ACHN (cell line): ENCODE data around the gene RNASE11.
"Not testable (repeated sequence)": the region's sequence is repeated elsewhere in the genome, so short reads cannot be mapped to it uniquely, and the experiment has no call there.

Source experiments
- DNase-seq: peaks from one replicate; pipeline ENCODE4 v3.0.0-alpha.2; 2015
- in situ Hi-C: cut with HindIII; loops from 2 replicates; pipeline ENCODE4 v1.10.0; 2017; ENCODE audit warnings: low sequenced_read_pairs, low pct_ligation_motif_present, low pct_unique_long_range_greater_than_20kb

RNASE11 gene

DNA sequence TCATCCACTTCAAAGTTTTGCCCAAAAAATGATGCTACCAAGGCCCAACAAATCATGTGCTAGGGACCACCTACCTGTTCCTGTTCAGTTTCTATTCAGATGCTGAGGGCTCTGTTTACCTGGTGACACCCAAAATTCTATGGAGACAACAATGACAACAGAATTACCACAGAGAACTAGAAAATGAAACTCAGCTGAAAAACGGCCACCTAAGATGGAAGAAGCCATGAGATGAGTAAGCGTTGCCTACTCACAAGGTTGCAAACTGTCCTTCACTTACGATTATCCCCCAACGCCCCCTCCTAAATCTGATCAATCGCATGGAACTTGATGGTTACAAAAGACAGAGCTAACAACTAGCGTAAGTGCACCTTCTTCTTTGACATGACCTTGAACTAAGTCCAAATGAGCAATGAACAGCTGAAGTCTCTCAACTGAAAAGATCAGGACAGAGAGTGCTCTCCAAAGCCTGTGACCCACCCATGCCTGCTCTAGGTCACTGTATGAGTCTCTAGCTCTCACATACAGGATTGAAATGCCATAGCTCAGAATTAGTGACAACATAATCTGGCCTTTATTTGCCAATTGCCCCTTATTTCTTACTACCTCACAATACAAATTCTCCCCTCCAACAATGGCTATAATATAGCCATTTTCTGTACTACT, at the start of gene RNASE11:
Gene RNASE11 (minus strand): TSS at position 513 of the 666 bp plus-strand sequence.
- in situ Hi-C loops: no loop called here

GRCh38 chr14:20632831-20633691, 45.3 kb upstream of the RNASE11 start:
- peak; percentile 89 for DNase-seq
- in situ Hi-C loops: no loop called here

More for the DNA sequence above, at the start of gene RNASE11:
- no peak for DNase-seq

DNA sequence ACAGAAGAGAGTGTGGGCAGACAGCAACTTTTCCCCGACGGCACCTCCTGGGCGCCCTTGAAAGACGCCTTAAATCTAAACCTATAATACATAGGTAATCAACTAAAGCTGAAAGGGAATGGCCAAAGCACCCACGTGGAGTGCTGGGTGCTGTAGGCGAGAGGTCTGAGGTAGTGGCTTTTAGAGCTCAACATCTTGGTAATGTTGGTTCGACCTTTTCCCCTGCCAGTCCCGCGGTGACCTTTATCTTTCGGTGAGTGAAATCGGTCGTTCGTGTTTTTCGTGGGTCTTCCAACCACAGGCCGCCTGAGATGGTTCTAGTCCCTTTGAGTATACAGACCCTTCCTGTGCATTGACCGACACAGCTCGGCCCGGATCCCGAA, 44.6 kb upstream of the RNASE11 start:
- DNase-seq: peak; percentile 29
- in situ Hi-C loops: no loop called here

DNA sequence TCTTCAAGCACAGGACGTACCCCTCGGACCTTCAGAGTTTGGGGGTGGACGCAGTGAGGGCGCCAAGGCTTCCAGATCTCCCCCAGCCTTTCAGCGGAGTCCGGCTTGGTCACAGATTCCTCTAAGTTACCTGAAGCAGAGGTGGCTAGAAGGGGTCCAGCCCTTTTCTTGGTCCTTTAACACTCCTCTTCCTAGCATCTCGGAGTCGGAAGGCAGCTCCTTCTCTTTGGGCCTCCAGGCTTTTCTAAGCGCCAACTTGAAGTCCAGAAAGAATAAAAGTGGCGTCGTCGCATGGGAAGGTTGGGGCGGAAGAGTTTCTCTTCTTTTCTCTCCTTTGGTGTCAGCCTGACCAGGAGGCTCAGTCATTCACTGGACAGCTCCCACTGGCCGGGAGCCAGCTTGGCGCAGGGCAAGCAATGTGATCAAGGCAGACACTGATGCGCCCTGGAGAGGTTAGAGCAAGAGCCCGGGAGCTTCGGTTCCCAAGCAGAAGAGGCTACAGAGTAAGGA, 44.1 kb upstream of the RNASE11 start:
- peak; percentile 80 for DNase-seq
- in situ Hi-C loops: no loop called here

DNA sequence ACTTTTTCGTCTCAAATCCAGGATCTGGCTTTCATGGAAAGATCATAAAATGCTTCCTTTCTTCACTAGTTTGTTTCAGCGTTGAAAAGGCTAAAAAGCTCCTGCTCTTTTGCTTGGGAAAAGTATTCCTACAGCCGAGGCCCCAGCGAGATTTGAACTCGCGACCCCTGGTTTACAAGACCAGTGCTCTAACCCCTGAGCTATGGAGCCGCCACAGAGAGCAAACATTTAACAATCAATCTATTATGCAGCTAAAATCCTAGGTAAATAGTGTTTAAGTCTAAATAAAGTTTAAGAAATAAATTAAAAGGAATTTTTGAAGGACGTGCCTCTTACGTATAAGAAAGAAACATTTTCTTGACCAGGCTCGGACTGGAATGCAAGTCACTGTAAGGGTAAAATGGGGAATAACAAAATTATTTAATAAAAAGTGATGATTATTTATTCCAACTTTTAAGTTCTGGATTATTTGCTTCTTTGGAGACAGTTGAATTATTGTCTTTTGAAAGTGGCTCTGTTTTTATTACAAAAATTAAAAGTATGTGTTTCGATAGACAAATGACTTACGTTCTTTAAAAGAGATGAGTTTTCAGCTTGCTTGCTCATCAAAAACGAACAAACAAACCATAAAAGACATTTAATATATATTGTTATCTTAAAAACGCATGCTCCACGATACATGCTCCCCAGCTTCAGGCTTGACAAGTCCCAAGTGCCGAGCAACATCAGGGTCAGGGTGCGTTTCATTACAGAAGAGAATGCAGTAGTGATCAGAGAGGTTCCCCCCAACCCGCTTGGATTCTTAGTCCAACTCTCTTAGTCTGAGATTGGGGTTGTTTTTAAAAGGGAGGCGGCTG, 43.5 kb upstream of the RNASE11 start:
- in situ Hi-C loops: no loop called here

GRCh38 chr14:20630340-20631022, 42.7 kb upstream of the RNASE11 start:
- in situ Hi-C loops: no loop called here
- peak; percentile 45 for DNase-seq

More for the DNA sequence above, 43.5 kb upstream of the RNASE11 start:
- DNase-seq: peak; percentile 63

DNA sequence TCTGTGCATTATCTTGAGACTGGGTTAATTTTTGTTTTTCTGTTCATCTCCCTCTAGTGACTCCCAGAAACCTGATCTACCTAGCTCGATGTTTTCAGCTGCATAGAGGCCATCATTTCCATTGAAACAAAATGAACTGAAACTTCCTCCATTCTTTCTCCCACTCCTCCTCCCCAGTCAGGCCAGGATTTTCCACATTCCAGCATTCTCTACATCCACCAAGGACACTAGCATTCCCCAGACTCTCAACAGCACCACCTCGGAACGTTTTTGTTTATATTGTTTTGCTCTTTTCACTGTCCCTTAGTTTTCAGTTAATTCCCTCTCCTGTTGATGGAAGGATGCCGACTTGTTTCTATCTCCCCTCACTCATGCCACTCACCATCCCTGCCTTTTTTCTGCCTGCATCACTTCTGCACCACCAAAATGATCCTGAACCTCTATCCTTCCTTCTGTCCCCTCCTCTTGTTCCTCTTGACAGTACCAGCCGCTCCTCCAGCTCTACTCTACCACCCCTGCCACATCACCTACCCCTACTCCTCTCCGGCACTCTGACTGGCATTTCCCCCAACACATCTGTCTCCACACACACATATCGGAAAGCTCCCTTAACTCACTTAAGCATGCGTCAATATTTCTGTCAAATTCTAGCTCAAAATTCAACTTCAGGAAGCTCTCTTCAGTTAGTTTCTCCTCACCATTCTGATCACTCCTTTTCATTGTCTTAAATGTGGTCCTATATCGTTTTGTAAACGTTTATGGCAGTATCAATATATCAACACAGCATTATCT, 40.5 kb upstream of the RNASE11 start:
- no peak for DNase-seq
- in situ Hi-C loops: no loop called here

GRCh38 chr14:20627346-20628027, 39.7 kb upstream of the RNASE11 start:
- no peak for DNase-seq
- in situ Hi-C loops: no loop called here

DNA sequence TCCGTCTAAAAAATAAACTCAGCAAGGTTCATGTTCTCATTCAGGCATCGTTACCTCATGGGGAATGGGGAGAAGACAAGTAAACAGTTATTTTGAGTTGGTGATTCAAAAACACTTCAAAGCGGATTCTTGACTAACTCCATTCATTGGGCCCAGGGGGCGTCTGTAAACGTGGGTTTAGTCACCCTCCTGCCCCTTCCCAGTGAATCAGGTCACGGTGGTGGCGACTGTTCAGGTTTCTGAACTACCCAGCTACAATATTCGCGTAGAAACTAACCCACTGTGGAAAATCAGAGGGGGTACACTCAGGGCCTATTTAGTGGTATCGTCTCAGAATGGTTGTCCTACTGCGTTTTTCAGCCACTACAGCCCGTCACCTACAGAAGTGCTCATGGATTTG, 38.5 kb upstream of the RNASE11 start:
- DNase-seq: no peak
- in situ Hi-C loops: no loop called here

DNA sequence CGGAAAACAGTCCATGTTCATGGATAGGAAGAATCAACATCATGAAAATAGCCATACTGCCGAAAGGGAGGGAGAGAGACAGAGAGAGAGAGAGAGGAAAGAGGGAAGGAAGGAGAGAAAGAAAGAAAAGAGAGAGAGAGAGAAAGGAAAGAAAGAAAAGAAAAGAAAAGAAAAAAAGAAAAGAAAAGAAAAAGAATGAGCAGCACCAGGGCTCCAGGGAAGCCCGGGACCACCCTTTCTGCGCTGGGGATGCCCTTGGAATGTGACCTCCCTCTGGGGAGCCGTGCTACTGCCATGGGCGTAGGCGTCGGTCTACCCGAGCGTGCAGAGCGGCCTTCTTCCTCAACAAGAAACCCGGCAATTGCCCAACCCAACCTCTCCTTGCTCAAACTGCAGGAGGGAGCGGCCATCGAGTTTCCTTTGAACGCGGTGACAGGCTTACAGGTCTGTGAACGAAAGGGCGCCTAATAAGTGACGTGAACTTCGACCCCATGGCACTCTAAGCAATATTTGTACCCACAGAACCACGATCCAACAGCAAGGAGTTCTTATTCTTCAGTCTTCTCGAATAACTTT, 36.8 kb upstream of the RNASE11 start:
- in situ Hi-C loops: no loop called here
- DNase-seq: no peak

DNA sequence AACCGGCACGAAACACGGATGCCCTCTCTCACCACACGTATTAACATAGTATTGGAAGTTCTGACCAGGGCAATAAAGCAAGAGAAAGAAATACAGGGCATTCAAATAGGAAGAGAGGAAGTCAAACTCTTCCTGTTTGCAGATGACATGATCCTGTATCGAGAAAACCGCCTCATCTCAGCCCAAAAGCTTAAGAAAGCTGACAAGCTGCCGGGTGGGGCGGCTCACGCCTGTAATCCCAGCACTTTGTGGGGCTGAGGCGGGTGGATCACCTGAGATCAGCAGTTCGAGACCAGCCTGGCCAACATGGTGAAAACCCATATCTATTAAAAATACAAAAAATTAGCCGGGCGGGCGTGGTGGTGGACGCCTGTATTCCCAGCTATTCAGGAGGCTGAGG, 36.0 kb upstream of the RNASE11 start:
- in situ Hi-C loops: no loop called here
- no peak for DNase-seq

- DNase-seq: no peak
- in situ Hi-C loops: no loop called here
Measured at GRCh38 chr14:20622816-20623291, 35.1 kb upstream of the RNASE11 start.

- no peak for DNase-seq
- in situ Hi-C loops: no loop called here
Measured at GRCh38 chr14:20620798-20621478, 33.1 kb upstream of the RNASE11 start.

- DNase-seq, in situ Hi-C loops: not testable (repeated sequence)
Measured at GRCh38 chr14:20619688-20620087, 31.9 kb upstream of the RNASE11 start.

GRCh38 chr14:20618271-20618749, 30.5 kb upstream of the RNASE11 start:
- in situ Hi-C loops: no loop called here
- no peak for DNase-seq
